ENCODE measurements around the gene STON1. TPM values are rescaled to one million over a fixed set of nuclear protein-coding genes. Genes with fewer than 3 reads are reported as not detected.
"Not testable (repeated sequence)": the region's sequence is repeated elsewhere in the genome, so short reads cannot be mapped to it uniquely, and the experiment has no call there.

STON1 gene
- total RNA-seq, 2 experiments from 2014 or later, result 2.4 to 3.5 TPM

DNA sequence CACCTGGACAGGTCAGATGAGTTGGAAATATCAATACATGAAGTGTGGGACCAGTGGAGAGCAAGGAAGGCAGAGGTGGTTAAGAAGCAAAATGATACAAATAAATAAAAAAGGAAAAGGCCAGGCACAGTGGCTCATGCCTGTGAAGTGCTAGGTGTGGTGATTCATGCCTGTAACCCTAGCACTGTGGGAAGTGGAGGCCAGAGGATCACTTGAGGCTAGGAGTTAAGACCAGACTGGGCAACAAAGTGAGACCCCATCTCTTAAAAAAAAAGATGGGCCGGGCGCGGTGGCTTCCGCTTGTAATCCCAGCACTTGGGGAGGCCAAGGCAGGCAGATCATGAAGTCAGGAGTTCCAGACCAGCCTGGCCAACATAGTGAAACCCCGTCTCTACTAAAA lies 2.9 kb downstream of the STON1 start:
- DNase-seq (no peak), ATAC-seq (no peak)
- H3K4me3 Mint-ChIP-seq, result no peak overlapping the region
- H3K27ac Mint-ChIP-seq, result no peak overlapping the region
- CTCF ChIA-PET, result no interaction called here
- peaks cover 10% of the 10 kb centered on the region for H3K4me1 Mint-ChIP-seq
- H3K9me3 Mint-ChIP-seq (ENCODE audit: low read depth), result no peaks in the 10 kb centered on the region
- peaks cover 5% of the 10 kb centered on the region for H3K27me3 Mint-ChIP-seq
- peaks cover 1% of the 10 kb centered on the region for H3K36me3 Mint-ChIP-seq

DNA sequence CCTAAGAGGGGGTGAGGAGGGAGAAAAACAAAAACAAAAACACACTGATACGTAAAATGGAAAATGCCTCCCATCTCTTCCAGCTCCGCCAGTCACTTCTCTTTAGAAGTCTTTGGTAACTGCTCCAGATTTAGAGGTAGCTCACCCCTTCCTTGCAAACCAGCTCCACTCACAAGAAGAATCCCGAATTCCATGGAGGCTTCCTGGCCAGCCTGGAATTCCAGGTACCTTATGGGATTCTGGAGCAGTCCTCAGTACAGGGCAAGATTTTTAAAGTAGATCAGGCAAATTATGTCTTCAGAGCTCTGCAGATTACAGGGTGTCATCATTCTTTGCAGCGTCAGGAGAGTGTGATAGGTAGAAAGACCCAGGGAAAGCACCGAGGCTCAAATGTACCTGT lies 4.8 kb downstream of the STON1 start:
- ATAC-seq, result no peak
- peaks cover 9% of the 10 kb centered on the region for H3K4me1 Mint-ChIP-seq
- no peaks in the 10 kb centered on the region for H3K36me3 Mint-ChIP-seq
- H3K4me3 Mint-ChIP-seq, result no peak overlapping the region
- peaks cover 5% of the 10 kb centered on the region for H3K27me3 Mint-ChIP-seq
- CTCF ChIA-PET, result interaction anchor here (0.6 kb wide), 1 partner anchor 637 kb away, joined by 4 read pairs; no protein-coding TSS in a partner anchor
- H3K9me3 Mint-ChIP-seq (ENCODE audit: low read depth), result no peaks in the 10 kb centered on the region
- no peak overlapping the region for H3K27ac Mint-ChIP-seq
- no peak for DNase-seq

DNA sequence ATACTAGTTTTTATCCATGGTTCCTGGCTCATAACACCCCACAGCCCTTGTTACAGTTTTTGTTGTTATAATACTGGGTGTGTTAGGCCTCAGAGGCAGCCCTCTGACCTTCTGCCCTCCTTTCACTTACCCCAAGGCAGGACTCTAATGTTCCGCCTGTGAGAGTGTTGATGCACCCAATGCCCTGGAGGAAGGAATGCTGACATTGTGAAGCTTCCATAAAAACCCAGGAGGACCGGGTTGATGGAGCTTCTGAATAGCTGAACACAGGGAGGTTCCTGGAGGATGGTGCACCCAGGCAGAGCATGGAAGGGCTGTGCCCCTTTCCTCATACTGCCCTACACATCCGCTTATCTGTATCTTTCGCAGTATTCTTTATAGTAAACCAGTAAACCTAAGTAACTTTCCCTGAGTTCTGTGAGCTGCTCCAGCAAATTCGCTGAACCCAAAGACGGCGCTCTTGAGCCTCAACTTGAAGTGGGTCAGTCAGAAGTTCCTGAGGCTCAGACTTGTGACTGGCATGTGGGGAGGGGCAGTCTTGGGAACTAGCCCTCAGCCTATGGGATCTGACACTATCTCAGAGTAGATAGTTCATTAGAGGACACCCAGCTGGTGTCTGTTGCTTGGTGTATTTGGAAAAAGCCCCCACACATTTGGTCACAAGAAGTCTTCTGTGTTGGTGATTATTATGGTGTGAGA lies 10.4 kb downstream of the STON1 start:
- Mint-ChIP-seq H3K27me3 (no peaks in the 10 kb centered on the region), H3K27ac (no peak overlapping the region), H3K4me3 (no peak overlapping the region), H3K9me3 (ENCODE audit: low read depth) (no peaks in the 10 kb centered on the region), H3K4me1 (no peaks in the 10 kb centered on the region), H3K36me3 (no peaks in the 10 kb centered on the region)
- CTCF ChIA-PET, result no interaction called here
- ATAC-seq, result no peak
- DNase-seq, result no peak

DNA sequence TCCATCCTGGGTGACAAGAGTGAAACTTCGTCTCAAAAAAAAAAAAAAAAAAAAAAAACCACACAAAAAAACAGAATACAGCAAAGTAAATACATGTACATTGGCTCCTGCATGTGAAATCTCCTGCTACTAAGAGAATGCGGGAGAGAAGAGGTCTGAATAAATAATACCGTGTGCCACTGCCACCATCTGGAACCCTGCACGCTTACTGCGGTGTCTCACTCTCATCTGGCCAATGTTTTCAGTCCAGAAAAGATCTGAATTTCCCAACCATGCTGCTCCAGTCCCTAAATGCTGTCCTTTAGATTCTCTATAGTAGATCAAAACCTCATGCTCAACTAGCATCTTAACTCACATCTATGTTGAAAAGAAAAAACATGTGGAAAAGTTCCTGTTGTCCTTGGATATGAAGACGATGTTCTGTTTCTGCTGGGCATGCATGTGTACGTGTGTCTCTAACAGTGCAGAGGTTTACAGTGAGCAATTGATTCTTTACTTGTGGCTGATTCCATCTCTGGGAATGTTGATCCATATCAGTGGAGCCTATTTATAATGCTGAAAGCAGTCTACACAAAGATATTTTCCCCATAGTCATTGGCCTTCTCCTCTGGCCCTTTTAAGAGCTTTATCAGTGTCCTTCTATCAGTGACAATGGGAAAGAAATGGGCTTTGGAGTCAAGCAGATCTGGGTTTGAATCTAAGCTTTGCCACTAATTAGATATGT lies 11.9 kb downstream of the STON1 start:
- no peak for DNase-seq
- ATAC-seq, result no peak
- H3K4me1 Mint-ChIP-seq, result no peaks in the 10 kb centered on the region
- no peaks in the 10 kb centered on the region for H3K36me3 Mint-ChIP-seq
- CTCF ChIA-PET, result interaction anchor here (0.7 kb wide), 1 partner anchor 95 kb away, joined by 3 read pairs; no protein-coding TSS in a partner anchor
- H3K27me3 Mint-ChIP-seq, result no peaks in the 10 kb centered on the region
- H3K9me3 Mint-ChIP-seq (ENCODE audit: low read depth), result no peaks in the 10 kb centered on the region
- no peak overlapping the region for H3K27ac Mint-ChIP-seq
- H3K4me3 Mint-ChIP-seq, result no peak overlapping the region

- Mint-ChIP-seq H3K27ac (no peak overlapping the region), H3K9me3 (ENCODE audit: low read depth) (no peaks in the 10 kb centered on the region), H3K27me3 (no peaks in the 10 kb centered on the region), H3K36me3 (no peaks in the 10 kb centered on the region), H3K4me3 (no peak overlapping the region), H3K4me1 (no peaks in the 10 kb centered on the region)
- DNase-seq (no peak), ATAC-seq (no peak)
- CTCF ChIA-PET, result no interaction called here
Observed at GRCh38 chr2:48543895-48544294, 13.9 kb downstream of the STON1 start.

GRCh38 chr2:48545244-48545643 lies 15.3 kb downstream of the STON1 start:
- ATAC-seq, result no peak
- no peaks in the 10 kb centered on the region for H3K9me3 Mint-ChIP-seq (ENCODE audit: low read depth)
- H3K27ac Mint-ChIP-seq, result no peak overlapping the region
- H3K4me3 Mint-ChIP-seq, result no peak overlapping the region
- no peaks in the 10 kb centered on the region for H3K27me3 Mint-ChIP-seq
- H3K4me1 Mint-ChIP-seq, result no peaks in the 10 kb centered on the region
- no peak for DNase-seq
- H3K36me3 Mint-ChIP-seq, result no peaks in the 10 kb centered on the region
- CTCF ChIA-PET, result no interaction called here

- Mint-ChIP-seq H3K36me3 (no peaks in the 10 kb centered on the region), H3K27me3 (no peaks in the 10 kb centered on the region), H3K9me3 (ENCODE audit: low read depth) (no peaks in the 10 kb centered on the region), H3K4me1 (no peaks in the 10 kb centered on the region), H3K4me3 (no peak overlapping the region), H3K27ac (no peak overlapping the region)
- DNase-seq (no peak), ATAC-seq (no peak)
- CTCF ChIA-PET, result no interaction called here
Observed at GRCh38 chr2:48548840-48549239, 18.9 kb downstream of the STON1 start.

- ATAC-seq (no peak), DNase-seq (no peak)
- no peaks in the 10 kb centered on the region for H3K4me1 Mint-ChIP-seq
- CTCF ChIA-PET, result interaction anchor here (0.6 kb wide), 1 partner anchor 12 kb away, joined by 3 read pairs; no protein-coding TSS in a partner anchor
- no peaks in the 10 kb centered on the region for H3K9me3 Mint-ChIP-seq (ENCODE audit: low read depth)
- H3K27ac Mint-ChIP-seq, result no peak overlapping the region
- no peaks in the 10 kb centered on the region for H3K36me3 Mint-ChIP-seq
- no peak overlapping the region for H3K4me3 Mint-ChIP-seq
- H3K27me3 Mint-ChIP-seq, result no peaks in the 10 kb centered on the region
Observed at GRCh38 chr2:48549972-48550371, 20.0 kb downstream of the STON1 start.

GRCh38 chr2:48551548-48551947 lies 21.6 kb downstream of the STON1 start:
- H3K4me1 Mint-ChIP-seq, result no peaks in the 10 kb centered on the region
- ATAC-seq (no peak), DNase-seq (no peak)
- H3K36me3 Mint-ChIP-seq, result no peaks in the 10 kb centered on the region
- CTCF ChIA-PET, result no interaction called here
- no peaks in the 10 kb centered on the region for H3K27me3 Mint-ChIP-seq
- no peak overlapping the region for H3K27ac Mint-ChIP-seq
- no peak overlapping the region for H3K4me3 Mint-ChIP-seq
- H3K9me3 Mint-ChIP-seq (ENCODE audit: low read depth), result no peaks in the 10 kb centered on the region

GRCh38 chr2:48555071-48555470 lies 25.1 kb downstream of the STON1 start:
- H3K9me3 Mint-ChIP-seq (ENCODE audit: low read depth); H3K27me3 Mint-ChIP-seq; H3K36me3 Mint-ChIP-seq; H3K4me3 Mint-ChIP-seq; H3K4me1 Mint-ChIP-seq; CTCF ChIA-PET; ATAC-seq; DNase-seq; H3K27ac Mint-ChIP-seq: not testable (repeated sequence)

- Mint-ChIP-seq H3K27ac (no peak overlapping the region), H3K27me3 (no peaks in the 10 kb centered on the region), H3K4me3 (no peak overlapping the region), H3K9me3 (ENCODE audit: low read depth) (no peaks in the 10 kb centered on the region), H3K36me3 (no peaks in the 10 kb centered on the region), H3K4me1 (no peaks in the 10 kb centered on the region)
- DNase-seq, result no peak
- CTCF ChIA-PET, result no interaction called here
- ATAC-seq, result no peak
Observed at GRCh38 chr2:48558456-48558855, 28.5 kb downstream of the STON1 start.

GRCh38 chr2:48560546-48561209 lies 30.7 kb downstream of the STON1 start:
- H3K4me3 Mint-ChIP-seq, result no peak overlapping the region

GRCh38 chr2:48562281-48562680 lies 32.3 kb downstream of the STON1 start:
- CTCF ChIA-PET, result no interaction called here
- Mint-ChIP-seq H3K4me1 (no peaks in the 10 kb centered on the region), H3K27ac (no peak overlapping the region), H3K36me3 (no peaks in the 10 kb centered on the region), H3K9me3 (ENCODE audit: low read depth) (no peaks in the 10 kb centered on the region), H3K4me3 (no peak overlapping the region), H3K27me3 (no peaks in the 10 kb centered on the region)
- no peak for ATAC-seq
- no peak for DNase-seq

More at GRCh38 chr2:48560546-48561209, 30.7 kb downstream of the STON1 start:
- no peak for DNase-seq
- no peaks in the 10 kb centered on the region for H3K9me3 Mint-ChIP-seq (ENCODE audit: low read depth)
- CTCF ChIA-PET, result no interaction called here
- no peak for ATAC-seq
- H3K27me3 Mint-ChIP-seq, result no peaks in the 10 kb centered on the region
- no peaks in the 10 kb centered on the region for H3K4me1 Mint-ChIP-seq
- H3K27ac Mint-ChIP-seq, result no peak overlapping the region
- no peaks in the 10 kb centered on the region for H3K36me3 Mint-ChIP-seq

Data from activated CD8-positive, alpha-beta memory T cell treated with anti-CD3 and anti-CD28 coated beads, Interleukin-2, amount 10 ng/mL, durations not matched to agents 7 days and 5 days (primary cell).